Parathyroid adenoma (tissue), 2 donors: Measurements from ENCODE around the gene C16orf95.

Source experiments
- H2AFZ ChIP-seq: fragments of 300-600 bp; sonication (generic); one replicate; pipeline ENCODE4 v1.7.0; 2017; ENCODE audit warnings: antibody characterized with exemption, mild to moderate bottlenecking
- H3K27ac ChIP-seq: fragments of 300-600 bp; sonication (generic); one replicate; pipeline ENCODE4 v1.7.0; 2017
- H3K27me3 ChIP-seq: fragments of 300-600 bp; sonication (generic); one replicate; pipeline ENCODE4 v1.7.0; 2017; ENCODE audit warnings: low read length; ENCODE audit not compliant: control insufficient read depth, insufficient read depth
- H3K36me3 ChIP-seq: fragments of 300-600 bp; sonication (generic); one replicate; pipeline ENCODE4 v1.7.0; 2017; ENCODE audit warnings: low read length; ENCODE audit not compliant: control insufficient read depth, insufficient read depth
- H3K4me1 ChIP-seq: fragments of 300-600 bp; sonication (generic); one replicate; pipeline ENCODE4 v1.7.0; 2017; ENCODE audit warnings: control low read depth
- H3K4me2 ChIP-seq: fragments of 300-600 bp; sonication (generic); one replicate; pipeline ENCODE4 v1.7.0; 2017; ENCODE audit warnings: low read length
- H3K4me3 ChIP-seq: fragments of 300-600 bp; sonication (generic); one replicate; pipeline ENCODE4 v1.7.0; 2017; ENCODE audit warnings: low read depth, low read length
- H3K79me2 ChIP-seq: fragments of 300-600 bp; sonication (generic); one replicate; pipeline ENCODE4 v1.7.0; 2017; ENCODE audit warnings: control low read depth
- H3K9ac ChIP-seq: fragments of 300-600 bp; sonication (generic); one replicate; pipeline ENCODE4 v1.7.0; 2017; ENCODE audit warnings: mild to moderate bottlenecking
- H3K9me3 ChIP-seq: fragments of 300-600 bp; sonication (generic); one replicate; pipeline ENCODE4 v1.7.0; 2017; ENCODE audit warnings: low read length; ENCODE audit not compliant: control insufficient read depth
- TF ChIP-seq, protein P1 (sequence below): fragments of 300-600 bp; sonication (generic); IDR thresholded peaks from one replicate; pipeline ENCODE4 v1.7.0; 2017; ENCODE audit warnings: antibody characterized with exemption, mild to moderate bottlenecking
- donor health status: primary hyperparathyroidism.

C16orf95 gene

DNA sequence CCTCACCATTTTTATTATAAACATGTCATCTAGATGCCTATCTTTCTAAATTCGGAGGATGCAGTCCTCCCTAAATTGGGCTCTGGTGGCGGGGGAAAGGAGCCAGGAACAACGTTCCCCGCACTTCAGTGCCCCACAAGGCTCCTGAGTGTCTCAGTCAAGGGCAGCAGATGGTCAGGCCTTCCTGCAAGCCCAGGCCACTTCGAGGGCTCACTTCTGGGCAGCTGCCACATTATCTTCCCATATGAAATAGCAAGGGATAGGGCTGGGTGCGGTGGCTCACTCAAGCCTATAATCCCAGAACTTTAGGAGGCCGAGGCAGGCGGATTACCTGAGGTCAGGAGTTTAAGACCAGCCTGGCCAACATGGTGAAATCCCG, 34.1 kb upstream of the C16orf95 start:
- Histone ChIP-seq H3K27ac (no peak overlapping the region), H3K9ac (no peak overlapping the region), H3K4me3 (no peak overlapping the region), H2AFZ (no peak overlapping the region), H3K4me2 (no peak overlapping the region), H3K79me2 (peaks cover 60% of the 10 kb centered on the region), H3K9me3 (no peaks in the 10 kb centered on the region), H3K36me3 (no peaks in the 10 kb centered on the region), H3K4me1 (no peaks in the 10 kb centered on the region), H3K27me3 (no peaks in the 10 kb centered on the region)
- TF ChIP-seq, protein P1, sequence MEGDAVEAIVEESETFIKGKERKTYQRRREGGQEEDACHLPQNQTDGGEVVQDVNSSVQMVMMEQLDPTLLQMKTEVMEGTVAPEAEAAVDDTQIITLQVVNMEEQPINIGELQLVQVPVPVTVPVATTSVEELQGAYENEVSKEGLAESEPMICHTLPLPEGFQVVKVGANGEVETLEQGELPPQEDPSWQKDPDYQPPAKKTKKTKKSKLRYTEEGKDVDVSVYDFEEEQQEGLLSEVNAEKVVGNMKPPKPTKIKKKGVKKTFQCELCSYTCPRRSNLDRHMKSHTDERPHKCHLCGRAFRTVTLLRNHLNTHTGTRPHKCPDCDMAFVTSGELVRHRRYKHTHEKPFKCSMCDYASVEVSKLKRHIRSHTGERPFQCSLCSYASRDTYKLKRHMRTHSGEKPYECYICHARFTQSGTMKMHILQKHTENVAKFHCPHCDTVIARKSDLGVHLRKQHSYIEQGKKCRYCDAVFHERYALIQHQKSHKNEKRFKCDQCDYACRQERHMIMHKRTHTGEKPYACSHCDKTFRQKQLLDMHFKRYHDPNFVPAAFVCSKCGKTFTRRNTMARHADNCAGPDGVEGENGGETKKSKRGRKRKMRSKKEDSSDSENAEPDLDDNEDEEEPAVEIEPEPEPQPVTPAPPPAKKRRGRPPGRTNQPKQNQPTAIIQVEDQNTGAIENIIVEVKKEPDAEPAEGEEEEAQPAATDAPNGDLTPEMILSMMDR = no peak

DNA sequence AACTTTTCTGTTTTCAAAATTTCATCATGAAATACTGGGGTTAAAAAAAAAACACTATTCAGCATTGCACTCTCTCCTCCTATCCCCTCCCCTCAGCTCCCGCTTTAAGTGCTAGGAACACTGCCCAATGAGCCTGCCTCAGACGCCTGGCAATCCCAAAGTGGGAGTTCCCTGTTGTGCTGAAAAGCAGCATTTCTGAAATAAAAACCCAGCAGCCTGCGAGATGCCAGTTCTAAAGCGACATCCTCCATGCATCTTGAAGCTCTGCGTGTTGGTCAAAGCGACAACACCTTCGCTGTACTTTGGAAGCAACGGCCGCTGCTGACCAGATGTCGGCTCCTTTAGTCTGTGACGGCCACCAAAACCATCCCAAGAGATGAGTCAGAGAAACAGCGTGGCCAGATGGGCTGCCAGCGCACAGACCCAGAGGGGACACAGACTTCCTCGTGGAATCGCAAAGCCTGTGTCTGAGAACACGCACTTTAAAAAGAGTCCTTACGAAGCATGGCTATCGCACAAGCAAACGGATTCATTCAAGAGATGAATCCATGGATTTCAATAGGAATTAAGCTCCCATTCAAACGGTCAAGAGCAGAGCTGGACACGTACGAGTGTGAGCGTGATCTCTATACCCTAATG, 33.6 kb upstream of the C16orf95 start:
- TF ChIP-seq, protein P1 = no peak
- H3K27ac ChIP-seq = no peak overlapping the region
- no peak overlapping the region for H3K4me3 ChIP-seq
- H2AFZ ChIP-seq = no peak overlapping the region
- no peaks in the 10 kb centered on the region for H3K9me3 ChIP-seq
- no peaks in the 10 kb centered on the region for H3K4me1 ChIP-seq
- H3K4me2 ChIP-seq = no peak overlapping the region
- no peaks in the 10 kb centered on the region for H3K36me3 ChIP-seq
- H3K9ac ChIP-seq = no peak overlapping the region
- H3K79me2 ChIP-seq = peaks cover 59% of the 10 kb centered on the region
- H3K27me3 ChIP-seq = no peaks in the 10 kb centered on the region

DNA sequence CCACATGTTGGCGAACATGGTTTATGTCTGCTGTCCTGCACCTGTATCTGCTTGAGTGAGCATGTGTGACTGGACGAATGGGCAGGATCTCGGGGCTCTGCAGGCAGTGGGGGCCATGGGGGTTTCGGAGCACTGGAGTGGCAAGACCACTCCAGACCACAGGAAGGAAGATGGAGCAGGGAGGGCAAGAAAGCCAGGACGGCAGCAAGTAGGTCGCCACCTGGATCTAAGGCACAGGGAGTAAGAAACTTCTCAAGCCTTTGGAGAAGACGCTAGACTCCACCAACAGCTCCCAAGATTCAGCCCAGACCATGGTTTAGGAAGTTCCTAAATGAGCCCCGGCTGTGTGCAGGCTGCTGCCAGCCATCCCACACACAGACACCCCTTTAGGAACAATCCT, 32.8 kb upstream of the C16orf95 start:
- TF ChIP-seq, protein P1 = no peak

DNA sequence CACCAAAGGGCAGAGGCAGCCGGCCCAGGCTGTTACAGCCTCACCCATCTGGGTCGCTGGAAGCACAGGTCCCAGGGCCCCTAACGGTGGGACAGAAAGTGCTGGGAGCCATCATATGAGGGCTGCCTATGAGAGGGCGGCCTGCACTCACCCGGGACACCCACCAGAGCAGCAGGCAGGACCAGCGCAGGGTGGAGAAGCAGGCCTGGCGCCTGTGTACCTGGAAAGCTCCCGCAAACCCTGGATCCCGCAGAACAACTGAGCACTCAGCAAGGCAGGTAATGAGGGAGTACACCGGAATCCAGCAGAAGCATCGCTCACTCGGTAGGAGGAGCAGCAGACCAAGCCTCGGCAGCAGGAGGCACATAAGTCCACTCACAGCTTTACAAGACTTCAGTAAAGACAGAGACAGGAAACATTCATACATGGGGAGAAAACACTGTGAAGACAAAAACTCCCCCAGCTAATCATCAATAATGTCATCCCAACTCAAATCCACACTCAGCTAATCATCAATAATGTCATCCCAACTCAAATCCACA, 31.5 kb upstream of the C16orf95 start:
- H3K4me3 ChIP-seq = no peak overlapping the region
- H3K27ac ChIP-seq = no peak overlapping the region
- H3K36me3 ChIP-seq = no peaks in the 10 kb centered on the region
- H3K27me3 ChIP-seq = no peaks in the 10 kb centered on the region
- H2AFZ ChIP-seq = no peak overlapping the region
- H3K4me1 ChIP-seq = no peaks in the 10 kb centered on the region
- TF ChIP-seq, protein P1 = no peak
- peaks cover 58% of the 10 kb centered on the region for H3K79me2 ChIP-seq
- H3K4me2 ChIP-seq = no peak overlapping the region
- H3K9me3 ChIP-seq = no peaks in the 10 kb centered on the region
- no peak overlapping the region for H3K9ac ChIP-seq

More for the DNA sequence above, 32.8 kb upstream of the C16orf95 start:
- no peak overlapping the region for H3K4me3 ChIP-seq
- no peak overlapping the region for H3K9ac ChIP-seq
- H3K36me3 ChIP-seq = no peaks in the 10 kb centered on the region
- no peaks in the 10 kb centered on the region for H3K9me3 ChIP-seq
- H3K27ac ChIP-seq = no peak overlapping the region
- H3K27me3 ChIP-seq = no peaks in the 10 kb centered on the region
- no peak overlapping the region for H2AFZ ChIP-seq
- no peak overlapping the region for H3K4me2 ChIP-seq
- peaks cover 58% of the 10 kb centered on the region for H3K79me2 ChIP-seq
- H3K4me1 ChIP-seq = no peaks in the 10 kb centered on the region
